ENCODE results near the gene TMEM235.

TMEM235 gene

GRCh38 chr17:78219396-78220150, 11.9 kb upstream of the TMEM235 start:
- no peak for DNase-seq

GRCh38 chr17:78223061-78223460, 8.4 kb upstream of the TMEM235 start:
- DNase-seq, result no peak

GRCh38 chr17:78223765-78224164, 7.7 kb upstream of the TMEM235 start:
- no peak for DNase-seq

- DNase-seq, result no peak
Measured at GRCh38 chr17:78224231-78225087, 7.0 kb upstream of the TMEM235 start.

- DNase-seq, result no peak
Measured at GRCh38 chr17:78225088-78225865, 6.2 kb upstream of the TMEM235 start.

- DNase-seq, result no peak
Measured at GRCh38 chr17:78226055-78226758, 5.2 kb upstream of the TMEM235 start.

- no peak for DNase-seq
Measured at GRCh38 chr17:78226759-78227454, 4.5 kb upstream of the TMEM235 start.

GRCh38 chr17:78227455-78227916, 3.9 kb upstream of the TMEM235 start:
- DNase-seq, result no peak

GRCh38 chr17:78228176-78228575, 3.3 kb upstream of the TMEM235 start:
- no peak for DNase-seq

- no peak for DNase-seq
Measured at GRCh38 chr17:78230252-78230962, 1.0 kb upstream of the TMEM235 start.

- no peak for DNase-seq
Measured at GRCh38 chr17:78231991-78232858, 794 bp downstream of the TMEM235 start.

GRCh38 chr17:78232859-78233173, 1.4 kb downstream of the TMEM235 start:
- no peak for DNase-seq

GRCh38 chr17:78233678-78234077, 2.2 kb downstream of the TMEM235 start:
- no peak for DNase-seq

GRCh38 chr17:78234261-78234865, 2.9 kb downstream of the TMEM235 start:
- DNase-seq, result peak; percentile 18

- peak; percentile 76 for DNase-seq
Measured at GRCh38 chr17:78235022-78235421, 3.6 kb downstream of the TMEM235 start.

GRCh38 chr17:78235885-78236284, 4.5 kb downstream of the TMEM235 start:
- DNase-seq, result no peak

GRCh38 chr17:78236362-78237127, 5.1 kb downstream of the TMEM235 start:
- peak; percentile 34 for DNase-seq

- peak; percentile 83 for DNase-seq
Measured at GRCh38 chr17:78237401-78238012, 6.1 kb downstream of the TMEM235 start.

Data from right hindlimb (tissue), 1 donor.